Cardiac muscle cell (in vitro differentiated cells and primary cell): ENCODE data around the gene TREML2. TPM values are rescaled to one million over a fixed set of nuclear protein-coding genes. Genes with fewer than 3 reads are reported as not detected.

Experiments used
- DNase-seq, 2 donors: peaks; one replicate each; pipeline versions ENCODE4 v3.0.0 to v3.0.0-alpha.2; 2010 to 2017; ENCODE audit warnings: low read depth in 1 of 2, low spot score in 1 of 2
- H3K27ac ChIP-seq: fragments of 200-600 bp; sonication (generic); 2 replicates; pipeline ENCODE4 v1.5.1; 2016
- H3K27me3 ChIP-seq: fragments of 200-600 bp; sonication (generic); 2 replicates; pipeline ENCODE4 v1.6.0; 2016; ENCODE audit warnings: control low read depth
- H3K36me3 ChIP-seq: fragments of 200-600 bp; sonication (generic); 2 replicates; pipeline ENCODE4 v1.5.1; 2016; ENCODE audit warnings: control low read depth
- H3K4me1 ChIP-seq: fragments of 200-600 bp; sonication (generic); 2 replicates; pipeline ENCODE4 v1.8.1; 2017; ENCODE audit warnings: low read depth, mild to moderate bottlenecking, mixed run types
- H3K4me3 ChIP-seq: fragments of 200-600 bp; sonication (generic); 2 replicates; pipeline ENCODE4 v1.5.1; 2016; ENCODE audit warnings: mild to moderate bottlenecking
- H3K9me3 ChIP-seq: fragments of 200-600 bp; sonication (generic); 2 replicates; pipeline ENCODE4 v1.5.1; 2017; ENCODE audit warnings: low read depth, mild to moderate bottlenecking, control low read depth
- polyA plus RNA-seq: library from polyadenylated mRNA; unstranded; fragments of >200 nt; fragmentation: Nextera tagmentation; extraction: Ambion mirVana; gene quantifications from 2 replicates; pipeline ENCODE4 v1.2.1, GENCODE V29; 2016
- total RNA-seq: library from RNA; depleted of rRNA; stranded (reverse); fragments of >200 nt; gene quantifications from 2 replicates; pipeline ENCODE4 v1.2.3, GENCODE V29; 2016
- TF ChIP-seq, protein P1 (sequence below): IDR thresholded peaks from 2 replicates; pipeline ENCODE4 v1.5.1; 2012; ENCODE audit warnings: low read depth, mild to moderate bottlenecking, low read length

TREML2 gene
- total and polyA plus RNA-seq, 2 experiments from 2014 or later: not detected

DNA sequence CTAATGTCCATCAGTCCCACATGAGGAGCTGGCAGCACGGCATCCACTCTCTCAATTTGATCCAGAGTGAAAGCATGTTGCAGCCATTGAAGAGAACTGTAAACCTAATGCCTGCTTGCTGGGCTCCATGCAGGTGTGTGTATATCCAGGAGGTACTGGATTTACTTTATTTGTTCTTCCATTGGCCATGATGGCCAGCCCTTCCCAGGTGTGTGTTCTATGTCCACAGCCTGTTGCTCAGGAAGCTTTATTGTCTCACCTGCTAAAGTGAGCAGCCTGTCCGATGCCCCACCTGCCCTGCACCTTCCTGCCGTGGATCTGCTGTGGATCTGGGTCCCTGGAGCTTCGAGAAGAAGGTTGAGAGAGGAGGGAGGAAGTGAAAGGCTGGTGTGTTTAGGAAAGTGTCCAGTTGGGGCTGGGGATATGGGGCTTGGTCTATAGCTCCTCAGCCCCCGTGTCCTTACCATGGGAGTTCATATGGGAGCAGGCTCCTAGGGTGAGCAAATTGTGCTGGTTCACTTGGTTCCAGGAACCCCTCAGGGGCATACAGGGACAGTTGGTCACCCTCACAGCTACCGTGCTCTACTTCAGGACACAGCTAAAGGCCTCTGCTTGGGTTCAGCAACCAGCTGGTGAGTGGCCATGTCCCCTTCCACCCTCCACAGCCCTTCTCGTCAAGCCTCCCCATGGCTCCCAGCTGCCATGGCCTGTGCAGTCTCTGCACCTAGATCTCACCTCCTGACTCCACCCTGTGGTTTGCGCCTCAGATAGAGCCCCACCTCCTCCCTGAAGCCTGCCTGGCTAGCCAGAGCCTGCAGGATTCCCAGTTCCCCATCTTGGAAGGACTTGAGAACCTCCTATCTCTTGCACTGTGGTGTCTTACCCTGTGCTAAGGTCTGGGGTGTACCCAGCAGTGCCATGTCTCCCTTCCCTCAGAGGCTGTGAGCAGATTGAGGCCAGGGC, 12.7 kb downstream of the TREML2 start:
- H3K27ac ChIP-seq: no peak overlapping the region
- no peaks in the 10 kb centered on the region for H3K36me3 ChIP-seq
- H3K4me1 ChIP-seq: no peaks in the 10 kb centered on the region
- TF ChIP-seq, protein P1, sequence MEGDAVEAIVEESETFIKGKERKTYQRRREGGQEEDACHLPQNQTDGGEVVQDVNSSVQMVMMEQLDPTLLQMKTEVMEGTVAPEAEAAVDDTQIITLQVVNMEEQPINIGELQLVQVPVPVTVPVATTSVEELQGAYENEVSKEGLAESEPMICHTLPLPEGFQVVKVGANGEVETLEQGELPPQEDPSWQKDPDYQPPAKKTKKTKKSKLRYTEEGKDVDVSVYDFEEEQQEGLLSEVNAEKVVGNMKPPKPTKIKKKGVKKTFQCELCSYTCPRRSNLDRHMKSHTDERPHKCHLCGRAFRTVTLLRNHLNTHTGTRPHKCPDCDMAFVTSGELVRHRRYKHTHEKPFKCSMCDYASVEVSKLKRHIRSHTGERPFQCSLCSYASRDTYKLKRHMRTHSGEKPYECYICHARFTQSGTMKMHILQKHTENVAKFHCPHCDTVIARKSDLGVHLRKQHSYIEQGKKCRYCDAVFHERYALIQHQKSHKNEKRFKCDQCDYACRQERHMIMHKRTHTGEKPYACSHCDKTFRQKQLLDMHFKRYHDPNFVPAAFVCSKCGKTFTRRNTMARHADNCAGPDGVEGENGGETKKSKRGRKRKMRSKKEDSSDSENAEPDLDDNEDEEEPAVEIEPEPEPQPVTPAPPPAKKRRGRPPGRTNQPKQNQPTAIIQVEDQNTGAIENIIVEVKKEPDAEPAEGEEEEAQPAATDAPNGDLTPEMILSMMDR: no peak
- H3K9me3 ChIP-seq: no peaks in the 10 kb centered on the region
- H3K4me3 ChIP-seq: no peak overlapping the region
- no peak for DNase-seq
- no peaks in the 10 kb centered on the region for H3K27me3 ChIP-seq

DNA sequence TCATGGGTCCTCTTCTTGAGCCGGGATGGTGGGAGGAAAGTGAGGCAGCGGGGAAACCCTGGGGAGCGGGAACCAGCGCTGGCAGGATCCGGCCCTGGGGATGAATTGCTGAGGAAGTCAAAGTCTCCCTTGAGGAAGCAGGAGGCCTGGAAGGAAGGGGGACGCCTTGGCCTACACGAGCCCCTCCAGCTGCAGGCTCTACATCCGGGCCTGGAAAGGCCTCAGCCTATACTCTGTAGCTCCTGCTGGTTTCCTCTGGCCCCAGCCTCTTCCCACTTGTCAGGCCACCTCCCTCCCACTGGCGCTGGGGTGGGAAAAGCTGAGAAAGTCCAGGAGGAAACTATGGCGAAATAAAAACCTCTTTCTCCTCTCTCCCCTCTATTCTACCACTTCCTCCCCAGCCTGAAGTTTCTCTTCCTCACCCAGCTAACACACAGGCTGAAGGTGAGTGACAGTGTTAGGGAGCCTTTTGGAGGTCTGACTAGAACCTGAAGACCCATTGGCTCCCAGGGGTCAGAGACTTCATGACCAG, 14.9 kb downstream of the TREML2 start:
- H3K4me3 ChIP-seq: no peak overlapping the region
- H3K27ac ChIP-seq: no peak overlapping the region
- H3K36me3 ChIP-seq: no peaks in the 10 kb centered on the region
- DNase-seq: no peak
- H3K4me1 ChIP-seq: no peaks in the 10 kb centered on the region
- H3K27me3 ChIP-seq: no peaks in the 10 kb centered on the region
- TF ChIP-seq, protein P1: no peak
- H3K9me3 ChIP-seq: no peaks in the 10 kb centered on the region

DNA sequence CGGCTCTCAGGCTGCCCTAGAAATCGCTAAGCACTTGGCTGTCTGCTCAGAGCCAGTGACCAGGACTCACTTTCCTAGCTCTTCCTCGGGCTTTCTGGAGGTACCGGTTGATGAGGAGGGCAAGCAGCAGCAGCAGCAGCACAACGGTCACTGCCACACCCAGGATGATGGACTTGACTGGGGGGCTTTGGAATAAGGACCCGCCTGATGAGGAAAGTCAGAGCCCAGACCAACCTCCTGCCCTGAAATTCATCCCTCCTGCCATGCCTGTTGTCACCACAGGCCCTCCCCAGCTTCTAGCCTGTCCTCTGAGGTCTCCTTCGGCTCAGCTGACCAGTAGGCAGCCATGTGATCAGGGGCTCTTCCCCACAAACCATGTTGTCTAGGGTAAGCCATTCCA, 16.2 kb downstream of the TREML2 start:
- Histone ChIP-seq H3K9me3 (no peaks in the 10 kb centered on the region), H3K27ac (no peak overlapping the region), H3K4me1 (no peaks in the 10 kb centered on the region), H3K4me3 (no peak overlapping the region), H3K36me3 (no peaks in the 10 kb centered on the region), H3K27me3 (no peaks in the 10 kb centered on the region)
- no peak for DNase-seq
- TF ChIP-seq, protein P1: no peak

DNA sequence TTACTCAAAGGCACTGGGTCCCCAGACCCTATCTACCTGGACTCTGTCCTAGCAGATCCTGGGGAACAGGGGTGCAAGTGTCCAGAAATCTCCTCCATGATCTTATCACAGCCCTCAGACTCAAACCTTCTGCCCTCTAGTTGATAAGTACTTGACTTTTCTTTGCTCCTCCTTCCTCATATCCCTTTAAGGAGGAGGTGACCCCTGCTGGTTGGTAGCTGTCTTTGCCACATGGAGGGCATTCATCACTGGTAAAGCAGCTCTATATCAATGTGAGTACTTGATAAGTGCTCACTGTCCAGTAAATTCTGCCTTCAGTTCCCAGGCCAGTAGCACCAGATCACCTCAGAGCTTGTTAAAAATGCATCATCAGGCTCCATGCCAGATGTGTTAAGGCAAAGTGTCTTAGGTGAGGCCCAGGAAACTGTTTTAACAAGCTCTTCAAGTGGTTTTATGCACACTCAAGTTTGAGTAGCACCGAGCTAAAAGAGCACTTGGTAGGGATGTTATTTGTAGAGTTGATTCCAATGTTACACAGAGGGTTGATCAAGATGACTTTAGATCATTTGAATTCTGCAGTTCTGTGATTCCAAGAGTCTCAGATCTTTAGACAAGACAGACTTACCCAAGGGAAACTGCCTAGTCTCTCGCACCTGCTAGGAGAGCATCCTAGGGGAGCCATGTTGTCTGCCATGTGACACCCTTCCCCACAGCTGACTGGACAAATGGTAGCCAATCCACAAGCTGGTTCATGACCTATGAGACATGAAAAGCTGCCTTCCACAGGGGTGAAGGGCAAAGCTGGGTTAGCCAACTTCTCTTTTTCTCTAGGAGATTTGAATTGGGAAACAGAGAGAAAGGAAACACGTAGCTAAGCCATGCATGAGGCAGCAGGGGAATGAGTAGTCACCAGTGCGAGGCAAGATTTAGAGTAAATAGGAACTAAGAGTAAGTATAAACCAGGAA, 18.6 kb downstream of the TREML2 start:
- peak; percentile 64 to 74 for DNase-seq
- Histone ChIP-seq H3K9me3 (no peaks in the 10 kb centered on the region), H3K36me3 (no peaks in the 10 kb centered on the region), H3K27ac (no peak overlapping the region), H3K4me3 (no peak overlapping the region), H3K27me3 (no peaks in the 10 kb centered on the region), H3K4me1 (no peaks in the 10 kb centered on the region)
- TF ChIP-seq, protein P1: peak; percentile 76

DNA sequence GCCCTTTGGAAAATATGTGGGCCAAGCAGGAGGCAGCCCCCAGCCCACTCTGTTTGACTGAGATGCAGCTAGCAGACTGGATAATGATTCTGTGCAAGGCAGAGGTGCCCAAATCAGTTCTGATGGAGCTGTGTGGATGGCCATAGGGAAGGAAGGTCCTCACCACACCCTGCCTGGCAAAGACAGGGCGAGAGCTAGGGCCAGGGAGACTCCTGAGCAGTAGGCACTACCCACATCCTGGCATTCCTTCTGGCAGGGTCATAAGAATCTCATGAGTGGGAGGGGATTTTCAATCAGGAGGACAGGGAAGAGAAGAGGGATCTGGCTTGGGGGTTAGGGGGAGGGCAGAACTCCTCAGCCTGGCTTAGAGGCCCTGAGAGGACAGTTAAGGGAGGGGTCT, 19.4 kb downstream of the TREML2 start:
- H3K27ac ChIP-seq: no peak overlapping the region
- no peaks in the 10 kb centered on the region for H3K9me3 ChIP-seq
- H3K27me3 ChIP-seq: no peaks in the 10 kb centered on the region
- no peaks in the 10 kb centered on the region for H3K36me3 ChIP-seq
- H3K4me1 ChIP-seq: no peaks in the 10 kb centered on the region
- TF ChIP-seq, protein P1: no peak
- DNase-seq: no peak
- no peak overlapping the region for H3K4me3 ChIP-seq
